SU-DHL-6 (cell line): ENCODE measurements around the gene FLAD1.

ENCODE experiments used
- H2AFZ ChIP-seq: fragments of 200-600 bp; sonication (generic); 2 replicates; pipeline ENCODE4 v1.6.1; 2014; ENCODE audit warnings: low read depth, mild to moderate bottlenecking, moderate library complexity, mixed read lengths, antibody characterized with exemption, low read length; ENCODE audit not compliant: severe bottlenecking
- H3F3A ChIP-seq: fragments of 200-600 bp; shearing (Covaris generic); 2 replicates; pipeline ENCODE4 v1.6.0; 2016; ENCODE audit warnings: antibody characterized with exemption, mild to moderate bottlenecking; ENCODE audit not compliant: insufficient read depth
- H3K27ac ChIP-seq: fragments of 200-600 bp; sonication (generic); 2 replicates; pipeline ENCODE4 v1.5.1; 2016; ENCODE audit warnings: low read depth, mild to moderate bottlenecking, low read length, moderate library complexity, mixed read lengths
- H3K27me3 ChIP-seq: fragments of 200-600 bp; sonication (generic), shearing (Covaris generic); 2 replicates; pipeline ENCODE4 v1.6.0; 2014; ENCODE audit warnings: mild to moderate bottlenecking, low read length
- H3K36me3 ChIP-seq: fragments of 200-600 bp; sonication (generic); 2 replicates; pipeline ENCODE4 v1.6.1; 2014; ENCODE audit warnings: mild to moderate bottlenecking, low read length, mixed read lengths
- H3K4me2 ChIP-seq: fragments of 300-600, 200-600 bp; shearing (Covaris generic), sonication (generic); 2 replicates; pipeline ENCODE4 v1.6.0; 2014; ENCODE audit warnings: low read length, low read depth, mild to moderate bottlenecking; ENCODE audit not compliant: poor library complexity, severe bottlenecking
- H3K4me3 ChIP-seq: fragments of 200-600 bp; sonication (generic); 2 replicates; pipeline ENCODE4 v1.5.1; 2014; ENCODE audit warnings: antibody characterized with exemption, low read length, mild to moderate bottlenecking, mixed read lengths; ENCODE audit not compliant: insufficient read depth, poor library complexity, severe bottlenecking
- H3K79me2 ChIP-seq: fragments of 200-600 bp; sonication (generic); 2 replicates; pipeline ENCODE4 v1.6.1; 2014; ENCODE audit warnings: mild to moderate bottlenecking, low read length, moderate library complexity; ENCODE audit not compliant: insufficient read depth
- H3K9ac ChIP-seq: fragments of 200-600 bp; sonication (generic); 2 replicates; pipeline ENCODE4 v1.7.0; 2014; ENCODE audit warnings: mild to moderate bottlenecking, low read length
- H3K9me2 ChIP-seq: fragments of 200-600 bp; sonication (generic); replicated peaks from 2 replicates; pipeline ENCODE4 v1.6.1; 2014; ENCODE audit warnings: low read length; ENCODE audit not compliant: insufficient read depth
- H3K9me3 ChIP-seq: fragments of 200-600 bp; sonication (generic); 2 replicates; pipeline ENCODE4 v1.6.1; 2014; ENCODE audit warnings: low read length, mixed read lengths; ENCODE audit not compliant: insufficient read depth
- H4K20me1 ChIP-seq: fragments of 200-600 bp; sonication (generic); 2 replicates; pipeline ENCODE4 v1.6.1; 2014; ENCODE audit warnings: low read depth, mild to moderate bottlenecking, antibody characterized with exemption, low read length, moderate library complexity, mixed read lengths
- EZH2phosphoT487 ChIP-seq: fragments of 200-600 bp; sonication (generic), shearing (Covaris generic); conservative IDR thresholded peaks from 2 replicates; pipeline ENCODE4 v1.6.1; 2018; ENCODE audit warnings: mild to moderate bottlenecking, antibody characterized with exemption, low read length, moderate library complexity, mixed read lengths
- TF ChIP-seq, protein P1 (sequence below): fragments of 200-600 bp; sonication (generic); IDR thresholded peaks from one replicate; pipeline ENCODE4 v1.5.1; 2017; ENCODE audit warnings: antibody characterized with exemption, mild to moderate bottlenecking, low read length, moderate library complexity; ENCODE audit not compliant: insufficient read depth, poor library complexity, severe bottlenecking

FLAD1 gene

DNA sequence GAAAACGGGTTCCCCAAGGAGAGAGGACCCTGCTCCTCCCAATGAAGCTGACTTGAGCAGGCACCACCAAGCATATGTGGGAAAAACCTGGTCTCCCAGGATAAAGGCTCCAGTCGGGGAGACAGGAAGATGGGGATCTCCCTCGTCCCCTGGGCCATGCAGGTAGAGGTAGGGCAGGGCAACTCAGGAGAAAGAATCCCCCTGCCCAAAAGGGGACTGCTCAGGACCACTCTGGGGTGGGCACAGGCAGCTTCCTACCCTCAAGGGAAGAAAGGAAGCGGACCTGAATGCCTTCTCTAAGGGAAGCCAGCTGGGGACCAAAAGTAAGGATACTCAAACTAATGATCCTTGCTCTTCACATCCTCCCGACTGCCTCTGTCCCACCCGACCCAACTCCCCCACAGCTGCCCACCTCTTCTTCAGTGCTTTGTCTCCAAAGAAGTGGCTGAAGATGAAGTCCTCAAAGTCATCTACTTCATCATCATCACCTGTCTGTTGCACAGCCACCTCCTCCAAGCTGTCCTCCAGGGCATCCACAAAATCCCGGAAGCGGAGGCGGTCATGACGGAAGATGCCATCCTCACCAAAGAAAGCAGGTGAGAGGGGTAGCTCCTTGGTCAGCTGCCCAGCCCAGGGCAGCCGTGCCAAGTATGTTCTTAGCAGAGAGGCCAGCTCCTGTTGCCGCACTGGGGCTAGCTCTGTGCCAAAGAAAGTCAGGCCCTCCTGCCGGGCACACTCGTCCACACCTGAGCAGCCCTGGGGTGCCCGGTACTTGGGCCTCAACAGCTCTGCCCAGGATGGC lies 37.8 kb upstream of the FLAD1 start:
- no peaks in the 10 kb centered on the region for H3K36me3 ChIP-seq
- no peaks in the 10 kb centered on the region for H3K9me2 ChIP-seq
- H3F3A ChIP-seq: peaks cover 5% of the 10 kb centered on the region; the same call in 1 of the 2 replicates
- no peak overlapping the region for H2AFZ ChIP-seq
- no peak overlapping the region for H3K4me2 ChIP-seq
- no peak overlapping the region for H3K4me3 ChIP-seq
- H3K27me3 ChIP-seq: no peaks in the 10 kb centered on the region
- H3K27ac ChIP-seq: no peak overlapping the region
- no peaks in the 10 kb centered on the region for H3K9me3 ChIP-seq
- no peaks in the 10 kb centered on the region for H4K20me1 ChIP-seq
- TF ChIP-seq, protein P1, sequence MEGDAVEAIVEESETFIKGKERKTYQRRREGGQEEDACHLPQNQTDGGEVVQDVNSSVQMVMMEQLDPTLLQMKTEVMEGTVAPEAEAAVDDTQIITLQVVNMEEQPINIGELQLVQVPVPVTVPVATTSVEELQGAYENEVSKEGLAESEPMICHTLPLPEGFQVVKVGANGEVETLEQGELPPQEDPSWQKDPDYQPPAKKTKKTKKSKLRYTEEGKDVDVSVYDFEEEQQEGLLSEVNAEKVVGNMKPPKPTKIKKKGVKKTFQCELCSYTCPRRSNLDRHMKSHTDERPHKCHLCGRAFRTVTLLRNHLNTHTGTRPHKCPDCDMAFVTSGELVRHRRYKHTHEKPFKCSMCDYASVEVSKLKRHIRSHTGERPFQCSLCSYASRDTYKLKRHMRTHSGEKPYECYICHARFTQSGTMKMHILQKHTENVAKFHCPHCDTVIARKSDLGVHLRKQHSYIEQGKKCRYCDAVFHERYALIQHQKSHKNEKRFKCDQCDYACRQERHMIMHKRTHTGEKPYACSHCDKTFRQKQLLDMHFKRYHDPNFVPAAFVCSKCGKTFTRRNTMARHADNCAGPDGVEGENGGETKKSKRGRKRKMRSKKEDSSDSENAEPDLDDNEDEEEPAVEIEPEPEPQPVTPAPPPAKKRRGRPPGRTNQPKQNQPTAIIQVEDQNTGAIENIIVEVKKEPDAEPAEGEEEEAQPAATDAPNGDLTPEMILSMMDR: no peak
- no peak for TF ChIP-seq EZH2phosphoT487
- H3K79me2 ChIP-seq: no peaks in the 10 kb centered on the region
- H3K9ac ChIP-seq: no peak overlapping the region

DNA sequence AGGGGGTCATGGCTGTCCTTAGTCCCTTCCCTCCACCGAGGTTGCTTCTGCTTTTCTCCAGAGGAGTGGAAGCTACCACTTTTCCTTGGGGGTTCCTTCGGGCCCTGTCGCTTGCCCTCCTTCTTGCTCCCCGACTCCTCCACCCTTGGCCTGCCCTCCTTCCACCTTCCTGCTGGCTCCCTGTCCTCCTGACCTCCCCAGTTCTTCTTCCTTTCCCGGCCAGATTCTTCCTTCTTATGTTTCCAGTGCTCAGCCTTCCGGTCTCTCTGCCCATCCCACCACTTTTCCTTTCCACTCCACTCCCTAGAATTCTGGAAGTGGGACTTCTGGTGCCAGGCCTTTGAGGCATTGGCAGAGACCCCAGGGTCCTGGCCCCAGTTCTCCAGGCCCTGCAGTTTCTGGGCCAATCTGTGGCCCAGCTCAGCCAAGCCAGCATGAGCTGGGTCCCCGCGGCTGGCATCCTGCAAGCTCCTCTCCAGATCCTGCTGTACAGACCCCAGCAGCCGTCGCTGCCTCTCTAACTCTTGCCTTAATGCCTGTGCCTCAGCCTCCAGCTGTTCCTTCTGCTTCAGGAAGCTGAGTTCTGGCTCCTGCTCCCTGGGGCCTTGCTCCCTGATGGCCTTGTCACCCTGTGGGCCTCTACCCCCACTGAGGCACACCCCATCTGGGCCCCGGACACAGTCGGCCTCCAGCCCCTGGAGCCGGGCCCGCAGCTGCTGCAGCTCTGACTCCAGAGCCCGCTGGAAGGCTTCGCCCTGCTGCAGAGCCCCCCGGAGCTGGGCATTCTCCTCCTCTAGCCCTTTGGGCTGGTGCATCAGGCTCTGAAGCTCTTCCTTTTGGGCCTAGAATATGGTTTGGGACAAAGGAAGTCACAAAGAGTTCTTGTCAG lies 36.9 kb upstream of the FLAD1 start:
- H3K4me2 ChIP-seq: no peak overlapping the region
- H3F3A ChIP-seq: no peaks in the 10 kb centered on the region
- no peak for TF ChIP-seq EZH2phosphoT487
- no peak overlapping the region for H3K9ac ChIP-seq
- no peaks in the 10 kb centered on the region for H3K79me2 ChIP-seq
- H3K27ac ChIP-seq: no peak overlapping the region
- no peaks in the 10 kb centered on the region for H3K9me2 ChIP-seq
- no peaks in the 10 kb centered on the region for H3K9me3 ChIP-seq
- no peaks in the 10 kb centered on the region for H3K36me3 ChIP-seq
- H4K20me1 ChIP-seq: no peaks in the 10 kb centered on the region
- H2AFZ ChIP-seq: no peak overlapping the region
- H3K4me3 ChIP-seq: no peak overlapping the region
- no peaks in the 10 kb centered on the region for H3K27me3 ChIP-seq

DNA sequence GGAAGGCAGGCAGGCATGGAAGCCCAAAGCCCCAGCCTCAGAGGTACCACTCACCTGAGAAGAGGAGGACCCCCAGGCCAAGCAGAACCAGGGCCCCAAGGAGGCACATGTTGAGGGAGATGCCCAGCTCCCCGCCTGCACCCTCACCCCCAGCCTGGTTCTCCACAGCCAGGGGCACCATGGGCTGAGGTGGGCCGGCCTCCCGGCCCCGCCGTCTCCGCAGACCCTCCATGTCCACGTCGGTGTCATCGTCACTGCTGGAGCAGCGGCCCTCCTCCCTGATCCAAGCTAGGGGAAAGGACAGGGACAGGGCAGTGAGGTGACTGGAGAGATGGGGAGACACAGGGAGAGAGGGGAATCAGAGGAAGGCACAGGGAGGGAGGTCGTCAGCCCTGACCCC lies 35.1 kb upstream of the FLAD1 start:
- Histone ChIP-seq H3K27ac (no peak overlapping the region), H3K4me2 (no peak overlapping the region)

More for the DNA sequence above, 35.1 kb upstream of the FLAD1 start:
- Histone ChIP-seq H2AFZ (no peak overlapping the region), H3F3A (no peaks in the 10 kb centered on the region), H3K27me3 (no peaks in the 10 kb centered on the region), H3K79me2 (no peaks in the 10 kb centered on the region), H3K9me2 (no peaks in the 10 kb centered on the region), H4K20me1 (no peaks in the 10 kb centered on the region), H3K9me3 (no peaks in the 10 kb centered on the region), H3K9ac (no peak overlapping the region), H3K36me3 (no peaks in the 10 kb centered on the region), H3K4me3 (no peak overlapping the region)
- no peak for TF ChIP-seq EZH2phosphoT487
- TF ChIP-seq, protein P1: no peak
